HCT116 (cell line): ENCODE results near the gene TNS3. TPM values are rescaled to one million over a fixed set of nuclear protein-coding genes. Genes with fewer than 3 reads are reported as not detected.
A peak's percentile ranks its signal among the peaks of the same experiment; 100 is the strongest.

ENCODE experiments used
- ATAC-seq: fragments of 200-7000 bp; cut with Tn5 transposase; 2 replicates; pipeline ENCODE4 v1.9.1; 2020; ENCODE audit warnings: mild to moderate bottlenecking, moderate library complexity
- BruUV-seq: library from RNA; stranded (reverse); fragments of 400-500 nt; replicated peaks from 2 replicates; lab custom pipeline; 2021; lab: Mats Ljungman, UMichigan
- CTCF ChIA-PET: fragments of 300-600 bp; sonication (Branson Sonifier 250); formaldehyde crosslinking; loops from one replicate; lab custom pipeline; 2021; ENCODE audit warnings: antibody characterized with exemption; lab: Charles Lee
- POLR2A ChIA-PET: fragments of 300-600, 350-600 bp; sonication (Branson Sonifier 250); formaldehyde crosslinking; loops from one replicate; lab custom pipeline; 2021; ENCODE audit warnings: antibody characterized with exemption; lab: Charles Lee
- RAD21 ChIA-PET, 2 experiments: fragments of 300-600 bp; sonication (Branson Sonifier 250); formaldehyde crosslinking; loops; one replicate each; lab custom pipeline; 2023; ENCODE audit warnings: low total read pairs in 2 of 2; ENCODE audit not compliant: uncharacterized antibody in 2 of 2, unreplicated experiment in 2 of 2, low non-redundant PET in 1 of 2; lab: Charles Lee
- DNase-seq: peaks from one replicate; pipeline ENCODE4 v3.0.0-alpha.2; 2010; ENCODE audit warnings: low read depth, low spot score
- H2AFZ ChIP-seq: fragments of 200-600 bp; shearing (Covaris generic), sonication (generic); 2 replicates; pipeline ENCODE4 v1.6.1; 2017; ENCODE audit warnings: low read depth, mixed run types, mixed read lengths, antibody characterized with exemption, low read length; ENCODE audit not compliant: poor library complexity, severe bottlenecking
- H3K27ac ChIP-seq: 2 replicates; pipeline ENCODE4 v1.5.1; 2012; ENCODE audit warnings: low read depth, low read length
- H3K27me3 ChIP-seq: fragments of 200-600 bp; sonication (generic); 2 replicates; pipeline ENCODE4 v1.6.1; 2016; ENCODE audit warnings: mixed run types, low read length, mixed read lengths; ENCODE audit not compliant: insufficient read depth
- H3K36me3 ChIP-seq, 2 experiments: fragments of 200-500 bp in 1 of 2; fragments of 200-600 bp in 1 of 2; sonication (Bioruptor generic) in 1 of 2; sonication (generic) in 1 of 2; 2 replicates each; pipeline versions ENCODE4 v1.5.1 to v1.6.1; 2014 to 2016; ENCODE audit warnings: low read length in 2 of 2, inconsistent platforms in 1 of 2, mixed read lengths in 1 of 2, mixed run types in 1 of 2; ENCODE audit not compliant: insufficient read depth in 2 of 2, control insufficient read depth in 1 of 2
- H3K4me1 ChIP-seq, 2 experiments: fragments of 200-600 bp in 1 of 2; sonication (generic) in 1 of 2; 2 replicates each; pipeline versions ENCODE4 v1.5.1 to v1.6.1; 2012 to 2017; ENCODE audit warnings: low read length in 2 of 2, inconsistent platforms in 1 of 2, mild to moderate bottlenecking in 1 of 2, mixed read lengths in 1 of 2, mixed run types in 1 of 2, moderate library complexity in 1 of 2; ENCODE audit not compliant: insufficient read depth in 2 of 2, control insufficient read depth in 1 of 2
- H3K4me2 ChIP-seq: fragments of 200-600 bp; sonication (generic); 2 replicates; pipeline ENCODE4 v1.6.1; 2017; ENCODE audit warnings: mixed run types, low read length, mixed read lengths
- H3K4me3 ChIP-seq, 2 experiments: fragments of 200-600 bp in 1 of 2; sonication (generic) in 1 of 2; replicated peaks in 1 of 2; 2 replicates each; pipeline ENCODE4 v1.5.1; 2011 to 2016; ENCODE audit warnings: low read length in 2 of 2, control low read depth in 1 of 2, low read depth in 1 of 2, mild to moderate bottlenecking in 1 of 2, mixed read lengths in 1 of 2, mixed run types in 1 of 2
- H3K79me2 ChIP-seq: fragments of 200-600 bp; sonication (generic); 2 replicates; pipeline ENCODE4 v1.6.1; 2017; ENCODE audit warnings: mild to moderate bottlenecking, mixed run types, low read length, moderate library complexity, mixed read lengths; ENCODE audit not compliant: insufficient read depth
- H3K9ac ChIP-seq: fragments of 200-600 bp; sonication (generic); 2 replicates; pipeline ENCODE4 v1.6.1; 2016; ENCODE audit warnings: low read length, mixed read lengths
- H3K9me2 ChIP-seq: fragments of 200-600 bp; sonication (generic), shearing (Covaris generic); 2 replicates; pipeline ENCODE4 v1.6.1; 2017; ENCODE audit warnings: mixed run types, mild to moderate bottlenecking, moderate library complexity; ENCODE audit not compliant: insufficient read depth
- H3K9me3 ChIP-seq, 2 experiments: fragments of 200-500 bp in 1 of 2; fragments of 200-600 bp in 1 of 2; sonication (Bioruptor generic) in 1 of 2; sonication (generic) in 1 of 2; 2 replicates each; pipeline ENCODE4 v1.6.1; 2014 to 2017; ENCODE audit warnings: low read length in 2 of 2, mixed read lengths in 2 of 2, inconsistent platforms in 1 of 2, low read depth in 1 of 2, mild to moderate bottlenecking in 1 of 2, mixed run types in 1 of 2, moderate library complexity in 1 of 2; ENCODE audit not compliant: control insufficient read depth in 1 of 2, insufficient read depth in 1 of 2
- H4K20me1 ChIP-seq: fragments of 200-600 bp; sonication (generic), shearing (Covaris generic); 2 replicates; pipeline ENCODE4 v1.6.1; 2017; ENCODE audit warnings: mixed run types, mild to moderate bottlenecking, moderate library complexity; ENCODE audit not compliant: insufficient read depth
- ATF3 ChIP-seq: IDR thresholded peaks from 2 replicates; pipeline ENCODE4 v1.6.1; 2012
- EGR1 ChIP-seq: IDR thresholded peaks from 2 replicates; pipeline ENCODE4 v1.6.1; 2012; ENCODE audit warnings: low read depth
- ELF1 ChIP-seq: IDR thresholded peaks from 2 replicates; pipeline ENCODE4 v1.6.1; 2012; ENCODE audit warnings: low read depth, borderline replicate concordance
- EZH2 ChIP-seq: fragments of 200-600 bp; sonication (generic); IDR thresholded peaks from 2 replicates; pipeline ENCODE4 v1.6.1; 2017; ENCODE audit warnings: antibody characterized with exemption, mixed run types
- EZH2phosphoT487 ChIP-seq: fragments of 200-600 bp; IDR thresholded peaks from 2 replicates; pipeline ENCODE4 v1.6.1; 2018; ENCODE audit warnings: antibody characterized with exemption, borderline replicate concordance
- FOSL1 ChIP-seq: IDR thresholded peaks from 2 replicates; pipeline ENCODE4 v1.6.1; 2012; ENCODE audit warnings: low read depth
- POLR2A ChIP-seq: IDR thresholded peaks from 2 replicates; pipeline ENCODE4 v1.7.0; 2011; ENCODE audit warnings: borderline replicate concordance; ENCODE audit not compliant: insufficient read depth, insufficient read length; ENCODE audit errors: extremely low read depth
- POLR2AphosphoS5 ChIP-seq: IDR thresholded peaks from 2 replicates; pipeline ENCODE4 v1.6.1; 2011; ENCODE audit warnings: mild to moderate bottlenecking, low read depth, low read length, moderate library complexity
- RAD21 ChIP-seq: IDR thresholded peaks from 2 replicates; pipeline ENCODE4 v1.6.1; 2012; ENCODE audit warnings: low read depth, mild to moderate bottlenecking
- REST ChIP-seq: IDR thresholded peaks from 2 replicates; pipeline ENCODE4 v1.6.1; 2012; ENCODE audit warnings: low read depth
- SP1 ChIP-seq: IDR thresholded peaks from 2 replicates; pipeline ENCODE4 v1.6.1; 2012; ENCODE audit warnings: low read depth
- SRF ChIP-seq: IDR thresholded peaks from 2 replicates; pipeline ENCODE4 v1.6.1; 2012; ENCODE audit warnings: low read depth
- TCF7L2 ChIP-seq: IDR thresholded peaks from 2 replicates; pipeline ENCODE4 v1.7.0; 2011; ENCODE audit warnings: borderline replicate concordance, inconsistent platforms; ENCODE audit not compliant: insufficient read depth, insufficient read length; ENCODE audit errors: extremely low read depth
- ZFX ChIP-seq: fragments of 450-650 bp; IDR thresholded peaks from 2 replicates; pipeline ENCODE4 v1.6.1; 2017
- intact Hi-C: fragments of 100-400 bp; cut with micrococcal nuclease; formaldehyde crosslinking; loops from 2 replicates; pipeline ENCODE4 v1.10.0; 2022
- total RNA-seq: library from RNA; stranded (reverse); gene quantifications from one replicate; pipeline ENCODE4 v1.2.1, GENCODE V29; 2021; ENCODE audit not compliant: unreplicated experiment

The TNS3 gene
- total RNA-seq, 1 experiment from 2014 or later = 9.1 TPM

GRCh38 chr7:47380325-47381133, 201.4 kb downstream of the TNS3 start:
- DNase-seq = no peak
- Histone ChIP-seq H3K27ac (peak overlapping the region; percentile 45), H3K27me3 (no peaks in the 10 kb centered on the region), H3K4me1 (peaks cover 42% of the 10 kb centered on the region in 2 experiments), H3K4me3 (peak overlapping the region; percentile 15 to 45; a peak in 3 of 4 replicates), H3K36me3 (no peaks in the 10 kb centered on the region), H4K20me1 (no peaks in the 10 kb centered on the region)
- POLR2A ChIA-PET = no interaction called here
- TF ChIP-seq SP1 (no peak), POLR2AphosphoS5 (no peak), ATF3 (no peak), EZH2 (no peak), FOSL1 (no peak), RAD21 (no peak), EZH2phosphoT487 (no peak), REST (no peak), POLR2A (no peak), ELF1 (no peak), ZFX (no peak), TCF7L2 (no peak), SRF (no peak), EGR1 (no peak)
- TF ChIP-seq, all 23 proteins: peak for 0
- H3K79me2 ChIP-seq = no peaks in the 10 kb centered on the region
- intact Hi-C loops = no loop called here
- no TSS peak for BruUV-seq
- peak; percentile 46 for ATAC-seq
- ChIA-PET CTCF (interaction anchor here (0.8 kb wide), 1 partner anchor 439 kb away, joined by 3 read pairs; no protein-coding TSS in a partner anchor), RAD21 (no interaction called here)
- no peaks in the 10 kb centered on the region for H3K9me3 ChIP-seq
- peak overlapping the region; percentile 78 for H3K4me2 ChIP-seq
- no peaks in the 10 kb centered on the region for H3K9me2 ChIP-seq
- no peak overlapping the region for H2AFZ ChIP-seq
- H3K9ac ChIP-seq = peak overlapping the region; percentile 21; the same call in 1 of the 2 replicates
